GM12874 (cell line): ENCODE data around the gene IFT25.

Experiments used
- CTCF ChIP-seq: IDR thresholded peaks from 2 replicates; pipeline ENCODE4 v1.5.1; 2011; ENCODE audit warnings: low read depth, mild to moderate bottlenecking, control low read depth, low read length, moderate library complexity; ENCODE audit not compliant: insufficient read depth

IFT25 gene

GRCh38 chr1:53981220-53981619 is 35.7 kb upstream of the IFT25 start:
- no peak for TF ChIP-seq CTCF

GRCh38 chr1:53979712-53980450 is 34.4 kb upstream of the IFT25 start:
- no peak for TF ChIP-seq CTCF

GRCh38 chr1:53975861-53976260 is 30.4 kb upstream of the IFT25 start:
- no peak for TF ChIP-seq CTCF

GRCh38 chr1:53971718-53972117 is 26.2 kb upstream of the IFT25 start:
- no peak for TF ChIP-seq CTCF

GRCh38 chr1:53968125-53968513 is 22.6 kb upstream of the IFT25 start:
- TF ChIP-seq CTCF: no peak

GRCh38 chr1:53967409-53968124 is 22.1 kb upstream of the IFT25 start:
- TF ChIP-seq CTCF: no peak

- TF ChIP-seq CTCF: no peak
Observed at GRCh38 chr1:53966794-53967193, 21.3 kb upstream of the IFT25 start.
